GM21447 (cell line): ENCODE results near the gene PARD3B.

Source experiments
- ATAC-seq: cut with Tn5 transposase; IDR thresholded peaks from one replicate; pipeline ENCODE4 v1.9.1; 2021; ENCODE audit not compliant: unreplicated experiment

PARD3B gene

DNA sequence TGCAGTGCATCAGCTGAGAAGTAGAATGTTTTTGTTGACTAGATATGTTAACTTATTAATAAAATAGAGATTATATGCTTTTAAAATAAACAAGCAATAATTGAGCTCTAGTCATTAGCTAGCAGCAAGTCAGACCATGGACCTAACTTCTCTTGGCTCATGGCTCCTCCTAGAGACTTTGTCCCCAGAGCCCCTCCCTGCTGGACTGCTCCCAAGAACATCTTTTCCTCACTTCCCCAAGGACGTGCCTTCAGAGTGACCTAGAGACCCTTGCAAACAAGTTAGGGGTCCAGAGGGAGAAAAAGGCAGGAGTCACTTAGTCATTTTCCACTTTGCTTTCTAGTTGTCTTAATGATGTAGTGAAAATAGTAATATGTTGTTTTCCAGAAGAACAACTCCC is 824.5 kb downstream of the PARD3B start:
- no peak for ATAC-seq

DNA sequence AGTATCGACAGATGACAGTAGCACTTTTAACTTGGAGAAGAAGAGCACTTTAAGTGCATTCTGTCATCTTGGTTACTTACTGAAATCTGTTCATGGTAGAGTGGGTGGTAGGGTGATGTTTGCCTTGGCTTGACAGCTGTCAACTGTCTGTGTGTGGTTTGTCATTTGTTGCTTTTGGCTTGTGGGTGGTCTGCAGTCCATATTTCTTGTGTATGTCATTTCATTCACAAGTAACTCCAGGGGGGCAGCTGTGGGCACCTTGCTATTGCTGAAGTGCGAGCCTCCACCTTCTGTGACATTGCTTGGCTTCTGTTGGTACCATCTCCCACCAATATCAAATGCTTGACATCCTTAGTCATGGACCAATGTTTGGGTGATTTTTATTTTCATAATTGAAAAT is 825.5 kb downstream of the PARD3B start:
- no peak for ATAC-seq

DNA sequence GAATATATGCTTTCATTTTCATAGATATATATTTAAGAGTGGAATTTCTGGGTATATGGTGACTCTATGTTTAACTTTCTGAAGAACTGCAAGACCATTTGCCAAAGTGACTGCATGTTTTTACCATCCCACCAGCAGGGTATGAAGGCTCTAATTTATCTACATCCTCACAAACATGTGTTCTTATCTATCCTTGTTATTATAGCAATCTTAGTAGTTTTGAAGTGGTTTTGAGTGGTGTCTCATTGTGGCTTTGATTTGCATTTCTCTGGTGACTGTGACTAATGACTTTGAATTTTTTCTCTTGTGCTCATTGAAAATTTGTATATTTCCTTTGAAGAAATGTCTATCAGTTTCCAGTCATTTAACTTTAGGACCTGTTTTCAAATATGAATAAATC is 826.9 kb downstream of the PARD3B start:
- no peak for ATAC-seq

DNA sequence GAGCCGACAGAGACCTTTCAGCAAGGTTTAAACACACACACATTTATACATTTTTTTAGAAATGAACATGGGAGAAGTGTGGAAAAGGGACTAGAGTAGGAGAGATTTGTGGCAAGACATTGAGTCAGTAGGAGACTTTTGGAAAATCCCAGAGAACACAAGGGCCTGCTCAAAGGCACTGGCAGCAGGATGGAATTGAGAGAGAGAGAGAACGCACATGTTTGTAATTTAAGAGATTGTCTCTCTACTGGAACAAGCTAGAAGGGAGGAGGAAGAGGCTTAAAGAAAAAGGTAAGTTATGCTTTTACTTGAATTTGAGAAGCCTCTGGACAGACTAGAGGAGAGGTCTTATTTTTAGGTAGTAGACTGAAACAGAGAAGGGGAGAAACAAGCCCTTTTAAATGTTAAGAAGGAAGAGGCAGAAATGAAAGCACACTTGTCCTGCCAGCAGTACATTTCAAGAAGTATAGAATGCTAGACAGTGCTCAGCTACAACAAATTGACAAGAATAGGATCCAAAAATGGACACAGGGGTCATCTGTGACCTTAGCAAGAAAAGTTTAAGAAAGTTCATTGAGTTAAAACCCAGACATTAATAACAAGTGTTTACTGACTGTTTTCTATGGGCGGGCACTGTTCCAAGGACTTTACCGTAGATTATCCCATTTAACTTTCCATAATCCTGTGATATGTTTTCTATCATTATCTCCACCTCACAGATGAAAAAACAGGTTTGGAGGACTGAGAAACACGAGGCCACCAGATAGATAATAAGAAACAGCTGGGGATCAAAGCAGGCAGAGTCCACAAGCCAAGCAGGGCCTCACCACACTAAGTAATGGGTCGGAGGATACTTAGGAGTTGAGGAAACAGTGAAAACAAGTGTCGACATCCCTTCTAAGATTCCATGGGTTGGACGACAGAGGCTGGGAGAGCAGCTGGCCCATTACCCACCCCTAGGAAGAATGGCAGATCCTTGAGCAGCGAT is 830.5 kb downstream of the PARD3B start:
- no peak for ATAC-seq

DNA sequence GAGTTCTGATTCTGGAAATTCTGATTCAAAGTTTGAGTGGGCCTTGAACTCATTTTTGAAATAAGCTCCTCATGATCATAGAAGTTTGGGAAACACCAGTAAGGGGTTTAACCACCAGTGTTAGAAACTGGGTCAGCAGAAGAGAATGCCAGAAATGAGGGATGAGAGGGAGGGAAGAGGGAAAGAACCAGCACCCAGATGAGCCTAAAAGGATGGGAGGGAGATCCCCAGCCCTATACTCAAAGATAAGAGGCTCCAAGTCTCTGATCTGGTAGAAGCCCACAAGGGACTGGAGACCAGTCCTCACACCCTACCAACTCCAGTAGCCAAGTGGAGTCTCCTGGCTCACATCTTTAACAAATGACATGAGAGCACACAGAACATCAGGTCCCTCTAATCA is 832.0 kb downstream of the PARD3B start:
- ATAC-seq = no peak

DNA sequence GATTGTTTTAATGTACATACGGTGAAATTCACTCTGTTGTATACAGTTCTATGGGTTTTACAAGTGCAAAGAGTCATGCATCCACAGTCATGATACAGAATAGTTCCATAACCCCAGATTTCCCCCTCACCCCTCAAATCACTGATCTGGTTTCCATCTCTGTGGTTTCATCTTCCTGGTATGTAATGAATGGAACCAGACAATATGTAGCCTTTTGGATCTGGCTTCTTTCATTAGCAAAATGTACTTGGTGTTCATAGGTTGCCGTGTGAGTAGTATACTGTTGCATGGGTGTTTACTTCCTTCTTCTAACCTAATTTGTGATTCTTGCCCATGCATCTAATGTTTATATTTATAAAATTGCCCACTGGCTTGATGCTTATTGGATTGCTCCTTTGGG is 838.3 kb downstream of the PARD3B start:
- ATAC-seq = no peak

DNA sequence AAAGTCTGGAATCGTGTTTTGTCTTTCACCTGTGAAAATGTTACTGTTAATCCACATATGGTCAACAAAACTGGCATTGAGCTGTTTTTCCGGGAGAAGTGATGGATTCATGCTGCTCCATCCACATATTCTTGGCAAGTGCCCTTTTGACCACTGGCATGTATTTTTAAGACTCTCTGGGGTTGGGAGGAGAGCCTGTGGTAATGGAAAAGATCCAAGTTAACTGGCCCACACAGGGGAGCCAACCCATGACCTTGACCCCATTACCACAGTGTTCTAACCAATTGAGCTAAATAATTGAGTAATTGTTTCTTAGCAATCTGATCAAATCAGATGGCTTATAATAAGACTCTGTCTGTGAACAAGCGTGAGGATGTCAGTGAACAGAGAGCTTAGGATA is 840.8 kb downstream of the PARD3B start:
- ATAC-seq = no peak

DNA sequence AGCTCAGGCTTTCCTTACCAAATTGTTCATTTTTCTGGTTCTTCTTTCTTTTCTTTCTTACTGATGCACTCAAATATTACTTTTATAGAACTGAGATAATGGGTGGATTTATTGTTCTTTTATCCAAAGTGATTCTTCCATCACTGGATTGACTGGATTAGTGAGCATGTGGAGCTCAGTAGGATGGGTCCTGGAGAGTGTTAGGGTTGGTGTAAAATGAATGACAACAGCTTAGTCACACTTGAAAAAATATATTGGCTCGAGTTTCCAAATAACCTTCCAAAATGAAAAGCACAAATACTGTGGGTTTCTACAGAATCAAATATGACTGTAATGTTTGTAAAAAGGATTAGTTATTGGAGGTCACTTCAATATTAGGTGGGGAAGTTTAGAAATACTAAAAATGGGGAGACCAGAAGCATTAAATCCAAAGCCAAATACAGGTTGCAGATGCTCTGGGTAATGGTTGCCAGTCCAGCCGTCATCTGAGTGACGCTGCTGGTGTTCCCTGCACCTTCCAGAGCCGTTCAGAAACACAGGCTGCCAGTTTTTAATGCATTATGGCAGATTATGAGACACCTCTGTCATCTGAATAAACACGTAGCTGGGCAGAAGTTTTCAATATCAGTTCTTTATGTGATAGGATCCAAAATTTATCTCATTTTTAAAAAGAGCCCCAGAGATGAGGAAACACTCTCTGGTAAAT is 842.2 kb downstream of the PARD3B start:
- no peak for ATAC-seq

DNA sequence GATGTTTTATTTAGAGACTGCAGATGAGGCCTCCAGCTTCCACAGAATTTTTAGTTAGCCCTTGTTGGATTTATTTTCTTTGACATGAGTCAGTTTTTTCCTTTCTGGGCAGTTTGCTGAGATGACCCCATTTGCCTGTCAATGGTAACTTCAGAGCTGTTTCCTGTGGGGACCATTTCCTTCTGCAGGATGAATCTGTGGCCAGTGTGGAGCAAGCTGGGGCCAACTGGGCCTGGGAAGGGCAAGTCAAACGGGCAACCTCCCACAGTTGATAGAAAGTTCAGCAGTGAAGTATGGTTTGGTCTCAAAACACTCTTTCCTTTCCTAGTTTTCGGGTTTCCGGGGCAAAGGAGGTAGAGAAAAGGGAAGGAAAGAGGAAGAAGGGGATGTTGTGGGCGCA is 845.6 kb downstream of the PARD3B start:
- no peak for ATAC-seq

DNA sequence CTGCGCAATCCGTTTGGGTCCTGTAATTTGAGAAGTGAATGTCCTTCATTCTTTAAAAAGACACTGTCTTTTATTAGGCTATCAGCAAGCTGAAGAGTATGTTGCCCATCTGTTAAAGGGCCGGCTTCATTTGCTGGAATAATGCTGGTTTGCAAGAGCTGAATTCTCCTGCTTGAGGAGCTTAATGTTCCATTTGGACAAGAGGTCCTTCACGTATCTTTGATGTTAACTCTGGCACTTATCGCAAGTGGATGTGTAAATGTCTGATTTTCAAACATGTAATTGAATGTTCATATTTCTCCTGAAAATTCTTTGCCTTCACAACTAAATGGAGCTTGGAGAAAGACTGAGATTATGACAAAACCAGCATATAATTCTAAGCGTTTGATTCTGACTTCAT is 856.2 kb downstream of the PARD3B start:
- ATAC-seq = no peak

DNA sequence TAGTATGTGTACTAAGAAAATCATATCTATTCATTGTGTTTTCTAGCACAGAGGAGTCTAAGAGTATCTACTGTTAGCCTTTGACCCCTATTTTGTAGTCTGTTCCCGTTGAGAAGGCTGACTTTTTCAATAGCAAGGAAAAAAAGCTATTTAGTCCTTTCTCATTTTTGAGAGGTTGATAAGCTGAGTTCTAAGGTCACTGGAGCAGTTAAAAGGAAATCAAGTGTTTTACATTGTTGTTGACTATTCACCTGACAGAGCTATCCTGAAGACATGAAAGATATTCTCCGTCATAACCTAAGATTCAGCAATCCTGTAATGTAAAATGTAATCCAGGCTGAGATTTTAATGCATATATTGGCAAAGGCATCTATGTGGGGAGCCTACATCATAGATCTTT is 856.7 kb downstream of the PARD3B start:
- ATAC-seq = no peak

DNA sequence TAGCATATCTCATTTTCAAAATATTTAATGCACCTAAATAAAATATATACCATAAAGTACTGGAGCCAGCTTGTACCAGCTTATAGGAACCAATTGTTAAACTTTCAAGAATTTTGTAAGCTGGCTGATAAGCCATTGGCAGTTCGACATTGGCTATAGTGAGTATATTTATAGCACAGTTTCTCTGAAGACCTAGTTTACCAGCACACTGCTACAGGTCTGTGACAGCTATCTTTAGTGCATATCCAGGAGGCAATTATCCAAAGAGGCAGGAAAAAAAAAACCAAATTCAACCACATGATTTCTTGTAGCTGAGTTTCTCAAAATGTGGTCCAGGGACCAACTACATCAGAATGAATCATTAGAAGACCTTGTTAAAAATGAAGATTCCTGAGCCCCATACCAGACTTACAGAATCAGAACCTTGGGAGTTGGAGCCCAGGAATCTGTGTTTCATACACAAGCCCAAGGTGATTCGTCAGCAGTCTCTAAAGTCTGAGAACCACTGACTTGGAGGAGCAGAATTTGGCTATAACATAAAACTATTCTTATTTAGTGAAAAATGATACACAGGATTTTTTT is 858.1 kb downstream of the PARD3B start:
- no peak for ATAC-seq

DNA sequence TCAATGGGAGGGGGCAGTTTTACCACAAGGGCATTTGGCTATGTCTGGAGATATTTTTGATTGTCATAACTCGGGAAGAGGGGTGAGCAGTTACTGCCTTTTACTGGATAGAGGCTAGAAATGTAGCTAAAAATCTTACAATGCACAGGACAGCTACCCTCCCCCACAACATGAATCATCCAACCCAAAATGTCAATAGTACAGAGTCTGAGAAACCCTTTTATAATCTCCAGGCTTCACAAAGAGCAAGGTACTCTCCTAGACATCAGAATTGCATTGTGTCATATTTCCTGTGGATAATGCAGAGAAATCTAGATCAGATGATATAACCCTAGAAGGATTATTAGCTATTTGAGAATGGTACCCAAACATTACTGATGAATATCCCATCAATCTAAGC is 859.9 kb downstream of the PARD3B start:
- no peak for ATAC-seq

DNA sequence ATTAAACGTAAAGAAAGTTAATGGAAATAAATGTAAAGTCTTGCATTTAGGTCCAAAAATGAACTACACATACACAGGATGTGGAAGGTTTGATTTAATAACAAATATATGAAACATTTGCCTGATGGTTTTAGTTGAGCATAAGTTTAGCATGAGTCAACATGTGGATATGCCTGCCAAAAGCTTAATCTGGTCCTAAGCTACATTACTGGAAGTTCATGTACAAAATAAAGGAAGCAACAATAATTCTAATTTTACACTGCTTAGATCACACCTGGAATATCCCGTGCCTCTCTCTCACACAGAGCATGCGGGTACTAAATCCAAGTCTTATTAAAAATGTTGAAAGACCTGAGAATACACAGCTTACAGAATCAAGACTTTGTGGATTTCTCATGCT is 860.5 kb downstream of the PARD3B start:
- ATAC-seq = no peak

DNA sequence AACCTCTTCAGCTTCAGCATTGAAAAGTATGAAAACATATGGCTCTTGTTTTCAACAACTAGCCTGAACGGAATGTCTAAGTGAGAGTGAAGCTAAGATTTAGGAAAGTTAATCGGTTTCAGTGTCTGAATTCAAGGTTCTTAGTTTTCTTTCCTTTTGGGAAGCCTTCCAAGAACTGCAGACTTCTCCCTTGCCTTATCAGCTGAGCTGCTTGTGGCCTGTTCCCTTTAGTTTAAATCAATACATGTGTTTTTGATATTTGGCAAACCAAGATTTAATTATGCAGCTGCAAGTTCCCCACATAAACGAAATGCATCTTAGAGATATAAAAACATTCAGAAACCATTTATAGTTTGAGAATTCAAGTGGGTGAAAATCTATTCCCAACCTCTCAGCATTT is 862.7 kb downstream of the PARD3B start:
- ATAC-seq = no peak

DNA sequence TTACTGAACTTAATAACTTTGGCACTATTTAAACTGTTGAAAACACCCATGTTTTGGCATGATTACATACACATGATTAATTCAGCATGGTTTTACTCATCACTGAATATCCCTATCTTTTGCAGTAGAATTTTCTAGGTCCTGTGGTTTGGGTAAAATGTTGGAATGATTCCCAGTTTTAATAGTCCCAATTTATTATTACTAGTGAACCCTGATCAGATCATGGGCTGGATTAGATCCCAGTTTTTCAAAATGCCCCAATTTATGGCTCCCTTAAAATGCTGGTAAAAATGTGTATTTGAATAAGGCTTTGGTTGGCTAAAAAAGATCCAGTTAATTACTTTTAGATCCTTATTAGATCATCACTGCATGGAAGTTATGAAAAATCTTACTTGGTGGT is 863.4 kb downstream of the PARD3B start:
- no peak for ATAC-seq

DNA sequence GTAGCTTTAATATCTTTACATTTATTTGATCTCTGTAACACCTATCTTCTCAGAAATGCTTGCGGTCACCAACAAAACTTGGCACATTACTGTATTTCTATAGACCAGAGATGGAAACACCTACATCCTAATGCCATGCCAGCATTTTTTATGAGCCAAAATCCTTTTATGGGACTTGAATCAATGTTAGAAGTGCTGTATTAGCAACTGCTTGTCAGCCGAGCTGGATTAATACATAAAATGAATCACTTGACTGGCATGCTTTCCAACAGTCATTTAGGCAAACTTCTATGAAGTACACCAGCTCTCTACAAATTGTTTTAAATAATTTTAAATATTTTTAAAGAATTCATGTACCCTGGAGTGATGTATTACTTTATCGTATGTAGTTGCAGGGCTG is 864.1 kb downstream of the PARD3B start:
- no peak for ATAC-seq

DNA sequence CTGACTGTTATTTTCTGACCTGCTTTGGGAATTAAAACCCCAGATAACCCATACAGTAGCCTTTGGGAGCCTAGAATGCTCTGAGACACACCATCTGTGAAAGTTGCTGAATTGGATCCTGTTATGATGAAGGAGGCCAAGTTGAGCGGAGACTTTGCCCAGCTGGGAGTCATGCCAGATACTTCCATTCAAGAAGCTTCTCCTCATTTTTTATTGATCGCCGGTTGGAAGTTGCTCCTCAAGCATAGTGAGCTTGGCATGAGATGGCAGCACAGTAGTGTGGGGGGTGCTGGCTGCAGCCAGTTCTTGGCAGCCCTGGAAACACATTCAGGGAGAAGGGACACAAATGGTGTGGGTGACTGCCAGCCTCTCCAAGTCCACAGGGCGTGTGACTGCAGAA is 866.3 kb downstream of the PARD3B start:
- no peak for ATAC-seq

DNA sequence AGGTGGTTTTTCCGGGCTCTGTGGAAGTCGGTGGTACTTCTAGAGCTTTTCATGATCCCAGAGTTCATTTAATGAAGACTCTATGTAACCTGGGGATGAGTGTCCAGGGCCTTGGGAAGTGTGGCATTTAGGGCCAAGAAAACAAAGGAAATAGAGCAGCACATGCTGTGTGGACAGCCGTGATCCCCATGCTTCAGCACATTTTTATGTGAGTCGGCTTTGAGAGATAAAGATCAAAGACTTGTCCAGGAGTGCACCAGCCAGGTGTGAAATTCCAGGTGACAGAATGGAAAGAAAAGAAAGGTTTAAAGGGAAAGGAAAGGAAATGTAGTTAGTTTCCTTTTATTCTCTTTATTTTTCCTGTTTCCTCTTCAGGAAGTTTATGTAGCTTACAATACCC is 879.1 kb downstream of the PARD3B start:
- ATAC-seq = no peak

DNA sequence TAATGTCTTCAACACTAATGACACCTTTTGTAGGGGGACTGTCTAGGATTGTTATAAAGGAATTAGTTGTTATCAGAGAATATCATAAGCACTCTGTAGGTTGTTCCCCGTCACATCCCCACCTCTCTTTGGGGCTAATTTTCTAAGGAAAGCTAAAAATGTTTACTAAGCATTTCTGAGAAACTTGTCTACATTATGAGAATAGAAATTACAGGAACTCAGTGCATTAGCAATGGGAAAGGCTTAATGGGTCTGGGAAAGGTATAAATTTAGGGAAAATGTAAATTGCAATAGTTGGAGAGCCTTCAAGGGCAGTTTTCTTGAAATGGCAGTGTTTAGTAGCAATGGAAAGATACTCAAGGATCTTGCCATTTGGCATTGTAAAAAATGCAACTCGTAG is 879.8 kb downstream of the PARD3B start:
- ATAC-seq = no peak

DNA sequence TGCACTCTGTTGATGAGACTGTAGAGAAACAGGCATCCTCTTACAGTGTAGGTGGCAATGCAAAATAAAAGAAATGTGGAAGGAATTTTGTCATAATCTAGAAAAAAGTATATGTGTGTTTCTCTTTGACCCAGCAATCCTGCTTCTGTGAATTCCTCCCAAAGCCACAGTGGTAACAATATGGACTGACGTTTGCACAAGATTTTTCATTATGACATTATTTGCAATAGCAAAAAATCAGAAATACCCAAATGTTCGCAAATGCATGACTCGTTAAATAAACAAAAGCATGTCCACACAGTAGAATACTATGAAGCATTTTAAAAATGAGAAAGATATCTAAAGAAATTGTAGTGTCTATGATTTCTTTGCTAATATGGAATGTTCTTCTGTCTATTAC is 881.8 kb downstream of the PARD3B start:
- no peak for ATAC-seq

DNA sequence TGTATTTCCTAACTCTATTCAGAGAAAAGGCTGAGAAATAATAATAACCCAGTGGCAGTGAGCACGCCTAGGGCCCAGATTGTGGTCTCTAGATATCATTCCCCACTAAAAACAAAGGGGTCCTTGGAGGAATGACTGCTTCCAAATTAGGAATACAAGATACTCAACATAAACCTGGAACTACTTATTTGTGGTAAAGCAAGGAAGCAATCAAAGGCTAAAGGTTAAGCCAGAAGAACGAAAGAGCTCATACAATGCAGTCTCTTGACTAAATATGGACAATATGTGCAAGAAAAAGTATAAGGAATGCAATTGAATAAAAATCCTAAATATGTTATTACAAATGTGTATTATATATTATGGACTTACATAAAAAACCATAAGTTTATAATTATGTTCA is 883.5 kb downstream of the PARD3B start:
- ATAC-seq = no peak
